ENCODE results near the gene PARP1. TPM values are rescaled to one million over a fixed set of nuclear protein-coding genes. Genes with fewer than 3 reads are reported as not detected.

Gene PARP1
- total RNA-seq, 1 experiment from 2014 or later = 127 TPM

DNA sequence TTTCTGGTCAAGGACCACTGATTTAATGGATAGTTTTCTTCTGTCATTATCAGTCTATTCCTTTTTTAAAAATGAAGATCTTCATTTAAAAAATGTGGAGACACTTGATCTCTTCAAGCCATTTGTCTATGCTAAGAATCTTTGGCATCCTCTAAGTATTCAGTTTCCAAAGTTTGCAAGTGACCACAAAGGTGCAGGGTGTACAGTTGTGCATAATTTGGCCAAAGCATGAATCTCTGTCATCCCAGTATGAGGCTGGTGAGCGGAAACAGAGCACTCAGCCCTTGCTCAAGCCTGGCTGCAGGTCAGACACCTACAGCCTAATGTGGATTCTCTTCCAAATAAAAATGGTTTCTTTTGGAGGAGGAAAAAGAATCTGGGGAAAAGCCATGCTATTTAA is 19.8 kb downstream of the PARP1 start:
- no peak overlapping the region for H3K27ac ChIP-seq (ENCODE audit: low read length)
- ChIA-PET POLR2A (no interaction called here), CTCF (no interaction called here)
- in situ Hi-C loops (cut with HindIII; ENCODE audit: low pct_unique_long_range_greater_than_20kb, low sequenced_read_pairs) = no loop called here
- no peak for ATAC-seq
- no peak overlapping the region for H3K4me3 ChIP-seq (ENCODE audit: low read depth in 2 of 2, low read length in 2 of 2)
- no peaks in the 10 kb centered on the region for H3K9me3 ChIP-seq (ENCODE audit: control insufficient read depth, insufficient read depth, low read depth, low read length)
- no peaks in the 10 kb centered on the region for H3K27me3 ChIP-seq (ENCODE audit: control insufficient read depth, insufficient read depth, low read length)
- BruUV-seq (replicated peaks) = no TSS peak
- peaks cover 24% of the 10 kb centered on the region for H3K36me3 ChIP-seq (ENCODE audit: control insufficient read depth, insufficient read depth, low read length)
- intact Hi-C loops (cut with micrococcal nuclease; ENCODE audit: unreplicated experiment) = no loop called here
- no peaks in the 10 kb centered on the region for H3K4me1 ChIP-seq (ENCODE audit: control insufficient read depth, insufficient read depth, low read length)
- no peak for DNase-seq (ENCODE audit: low read depth, low spot score)
- TF ChIP-seq TCF7L2 (IDR thresholded peaks at IDR 0.05; ENCODE audit: low read depth, low read length) = no peak
- TF ChIP-seq, protein P1, sequence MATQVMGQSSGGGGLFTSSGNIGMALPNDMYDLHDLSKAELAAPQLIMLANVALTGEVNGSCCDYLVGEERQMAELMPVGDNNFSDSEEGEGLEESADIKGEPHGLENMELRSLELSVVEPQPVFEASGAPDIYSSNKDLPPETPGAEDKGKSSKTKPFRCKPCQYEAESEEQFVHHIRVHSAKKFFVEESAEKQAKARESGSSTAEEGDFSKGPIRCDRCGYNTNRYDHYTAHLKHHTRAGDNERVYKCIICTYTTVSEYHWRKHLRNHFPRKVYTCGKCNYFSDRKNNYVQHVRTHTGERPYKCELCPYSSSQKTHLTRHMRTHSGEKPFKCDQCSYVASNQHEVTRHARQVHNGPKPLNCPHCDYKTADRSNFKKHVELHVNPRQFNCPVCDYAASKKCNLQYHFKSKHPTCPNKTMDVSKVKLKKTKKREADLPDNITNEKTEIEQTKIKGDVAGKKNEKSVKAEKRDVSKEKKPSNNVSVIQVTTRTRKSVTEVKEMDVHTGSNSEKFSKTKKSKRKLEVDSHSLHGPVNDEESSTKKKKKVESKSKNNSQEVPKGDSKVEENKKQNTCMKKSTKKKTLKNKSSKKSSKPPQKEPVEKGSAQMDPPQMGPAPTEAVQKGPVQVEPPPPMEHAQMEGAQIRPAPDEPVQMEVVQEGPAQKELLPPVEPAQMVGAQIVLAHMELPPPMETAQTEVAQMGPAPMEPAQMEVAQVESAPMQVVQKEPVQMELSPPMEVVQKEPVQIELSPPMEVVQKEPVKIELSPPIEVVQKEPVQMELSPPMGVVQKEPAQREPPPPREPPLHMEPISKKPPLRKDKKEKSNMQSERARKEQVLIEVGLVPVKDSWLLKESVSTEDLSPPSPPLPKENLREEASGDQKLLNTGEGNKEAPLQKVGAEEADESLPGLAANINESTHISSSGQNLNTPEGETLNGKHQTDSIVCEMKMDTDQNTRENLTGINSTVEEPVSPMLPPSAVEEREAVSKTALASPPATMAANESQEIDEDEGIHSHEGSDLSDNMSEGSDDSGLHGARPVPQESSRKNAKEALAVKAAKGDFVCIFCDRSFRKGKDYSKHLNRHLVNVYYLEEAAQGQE (IDR thresholded peaks at IDR 0.05; ENCODE audit: insufficient read depth in 1 of 2, low read depth in 2 of 2, low read length in 1 of 2) = no peak
- TF ChIP-seq CTCF (IDR thresholded peaks at IDR 0.05) = no peak
- TF ChIP-seq SIN3A (IDR thresholded peaks at IDR 0.05; ENCODE audit: borderline replicate concordance, insufficient read depth, low read depth, low read length) = no peak
- TF ChIP-seq POLR2AphosphoS5 (IDR thresholded peaks at IDR 0.05; ENCODE audit: low read depth, low read length) = no peak

- Histone ChIP-seq H3K27me3 (ENCODE audit: control insufficient read depth, insufficient read depth, low read length) (no peaks in the 10 kb centered on the region), H3K4me3 (ENCODE audit: low read depth in 2 of 2, low read length in 2 of 2) (no peak overlapping the region), H3K27ac (ENCODE audit: low read length) (no peak overlapping the region), H3K9me3 (ENCODE audit: control insufficient read depth, insufficient read depth, low read depth, low read length) (no peaks in the 10 kb centered on the region), H3K4me1 (ENCODE audit: control insufficient read depth, insufficient read depth, low read length) (no peaks in the 10 kb centered on the region), H3K36me3 (ENCODE audit: control insufficient read depth, insufficient read depth, low read length) (peaks cover 25% of the 10 kb centered on the region)
- ChIA-PET POLR2A (no interaction called here), CTCF (interaction anchor here (0.6 kb wide), 1 partner anchor 215 kb away, joined by 8 read pairs; no protein-coding TSS in a partner anchor)
- TF ChIP-seq, protein P1 (IDR thresholded peaks at IDR 0.05; ENCODE audit: insufficient read depth in 1 of 2, low read depth in 2 of 2, low read length in 1 of 2) = no peak
- TF ChIP-seq SIN3A (IDR thresholded peaks at IDR 0.05; ENCODE audit: borderline replicate concordance, insufficient read depth, low read depth, low read length) (no peak), TCF7L2 (IDR thresholded peaks at IDR 0.05; ENCODE audit: low read depth, low read length) (no peak), CTCF (IDR thresholded peaks at IDR 0.05) (no peak), POLR2AphosphoS5 (IDR thresholded peaks at IDR 0.05; ENCODE audit: low read depth, low read length) (no peak)
- intact Hi-C loops (cut with micrococcal nuclease; ENCODE audit: unreplicated experiment) (no loop called here), in situ Hi-C loops (cut with HindIII; ENCODE audit: low pct_unique_long_range_greater_than_20kb, low sequenced_read_pairs) (no loop called here)
- DNase-seq (ENCODE audit: low read depth, low spot score) = no peak
- BruUV-seq (replicated peaks) = no TSS peak
- no peak for ATAC-seq
These were observed 23.2 kb downstream of the PARP1 start for GRCh38 chr1:226384717-226385116.
